Mesodermal cell (in vitro differentiated cells): ENCODE measurements around the gene ATE1.
"Not testable (repeated sequence)": the region's sequence is repeated elsewhere in the genome, so short reads cannot be mapped to it uniquely, and the experiment has no call there.

ENCODE experiments used
- H3K27ac ChIP-seq: 2 replicates; pipeline ENCODE4 v1.7.0; 2013; ENCODE audit warnings: mild to moderate bottlenecking, low read depth, low read length, moderate library complexity; ENCODE audit not compliant: severe bottlenecking
- H3K36me3 ChIP-seq: 2 replicates; pipeline ENCODE4 v1.7.1; 2013; ENCODE audit warnings: mild to moderate bottlenecking, low read length, moderate library complexity; ENCODE audit not compliant: control insufficient read depth, insufficient read depth
- H3K4me1 ChIP-seq: one replicate; pipeline ENCODE4 v1.7.1; 2013; ENCODE audit warnings: mild to moderate bottlenecking, low read length; ENCODE audit not compliant: insufficient read depth, control insufficient read depth, poor library complexity, severe bottlenecking
- H3K4me3 ChIP-seq: 2 replicates; pipeline ENCODE4 v1.7.0; 2013; ENCODE audit warnings: low read length, control low read depth, mild to moderate bottlenecking; ENCODE audit not compliant: insufficient read depth, poor library complexity, severe bottlenecking; ENCODE audit errors: extremely low read depth
- H3K9me3 ChIP-seq: 2 replicates; pipeline ENCODE4 v1.7.1; 2013; ENCODE audit warnings: mild to moderate bottlenecking, low read length, moderate library complexity; ENCODE audit not compliant: control insufficient read depth
- WGBS, 2 experiments: methylation state at CpG; one replicate each; pipeline ENCODE4 v1.1.5; 2013; ENCODE audit warnings: missing lambda C conversion rate in 2 of 2; ENCODE audit not compliant: insufficient coverage in 2 of 2; 5-methylcytosine and 5-hydroxymethylcytosine counted together

ATE1 gene

GRCh38 chr10:121702351-121703320, 225.2 kb downstream of the ATE1 start:
- H3K9me3 ChIP-seq = no peaks in the 10 kb centered on the region
- no peaks in the 10 kb centered on the region for H3K4me1 ChIP-seq
- no peak overlapping the region for H3K4me3 ChIP-seq
- H3K36me3 ChIP-seq = no peaks in the 10 kb centered on the region
- WGBS, 2 experiments = 85 to 90% methylated on average over 3 to 5 of the region's 13 CpGs
- peak overlapping the region; percentile 1 for H3K27ac ChIP-seq

GRCh38 chr10:121700416-121700815, 227.4 kb downstream of the ATE1 start:
- Histone ChIP-seq H3K4me3 (no peak overlapping the region), H3K27ac (no peak overlapping the region), H3K36me3 (no peaks in the 10 kb centered on the region), H3K9me3 (no peaks in the 10 kb centered on the region), H3K4me1 (peaks cover 9% of the 10 kb centered on the region)
- 100% methylated on average over 1 of the region's 1 CpG; no CpG with 5 or more reads in 1 of the 2 experiments for WGBS, 2 experiments

GRCh38 chr10:121699703-121700102, 228.1 kb downstream of the ATE1 start:
- H3K4me1 ChIP-seq, H3K27ac ChIP-seq, H3K36me3 ChIP-seq, H3K4me3 ChIP-seq, H3K9me3 ChIP-seq: not testable (repeated sequence)
- no CpG with 5 or more reads among the region's 3 CpGs for WGBS, 2 experiments

- 83 to 88% methylated on average over 11 to 12 of the region's 12 CpGs for WGBS, 2 experiments
- no peak overlapping the region for H3K27ac ChIP-seq
- H3K4me3 ChIP-seq = no peak overlapping the region
- no peaks in the 10 kb centered on the region for H3K36me3 ChIP-seq
- H3K9me3 ChIP-seq = no peaks in the 10 kb centered on the region
- H3K4me1 ChIP-seq = peaks cover 9% of the 10 kb centered on the region
Measured at GRCh38 chr10:121698902-121699301, 228.9 kb downstream of the ATE1 start.

GRCh38 chr10:121698336-121698735, 229.5 kb downstream of the ATE1 start:
- Histone ChIP-seq H3K9me3 (no peaks in the 10 kb centered on the region), H3K4me3 (no peak overlapping the region), H3K4me1 (peaks cover 9% of the 10 kb centered on the region), H3K27ac (no peak overlapping the region), H3K36me3 (no peaks in the 10 kb centered on the region)
- 81 to 94% methylated on average over 6 to 7 of the region's 7 CpGs for WGBS, 2 experiments

GRCh38 chr10:121696854-121697253, 231.0 kb downstream of the ATE1 start:
- WGBS, 2 experiments = 85 to 100% methylated on average over 1 to 3 of the region's 3 CpGs
- no peak overlapping the region for H3K27ac ChIP-seq
- H3K4me1 ChIP-seq = peaks cover 9% of the 10 kb centered on the region
- H3K4me3 ChIP-seq = no peak overlapping the region
- no peaks in the 10 kb centered on the region for H3K9me3 ChIP-seq
- no peaks in the 10 kb centered on the region for H3K36me3 ChIP-seq

- Histone ChIP-seq H3K4me1 (peaks cover 9% of the 10 kb centered on the region), H3K27ac (peak overlapping the region; percentile 59), H3K9me3 (no peaks in the 10 kb centered on the region), H3K4me3 (no peak overlapping the region), H3K36me3 (no peaks in the 10 kb centered on the region)
- WGBS, 2 experiments = 100% methylated on average over 1 to 3 of the region's 7 CpGs
Measured at GRCh38 chr10:121695731-121696464, 231.9 kb downstream of the ATE1 start.

GRCh38 chr10:121694966-121695643, 232.7 kb downstream of the ATE1 start:
- WGBS, 2 experiments = 90 to 93% methylated on average over 4 of the region's 8 CpGs
- no peaks in the 10 kb centered on the region for H3K9me3 ChIP-seq
- H3K4me3 ChIP-seq = no peak overlapping the region
- peak overlapping the region; percentile 59 for H3K27ac ChIP-seq
- H3K4me1 ChIP-seq = peaks cover 9% of the 10 kb centered on the region
- no peaks in the 10 kb centered on the region for H3K36me3 ChIP-seq

GRCh38 chr10:121694327-121694965, 233.4 kb downstream of the ATE1 start:
- Histone ChIP-seq H3K27ac (peak overlapping the region; percentile 59), H3K4me3 (no peak overlapping the region)
- 100% methylated on average over 3 of the region's 9 CpGs; no CpG with 5 or more reads in 1 of the 2 experiments for WGBS, 2 experiments

GRCh38 chr10:121692626-121693025, 235.2 kb downstream of the ATE1 start:
- peaks cover 9% of the 10 kb centered on the region for H3K4me1 ChIP-seq
- H3K4me3 ChIP-seq = no peak overlapping the region
- no peaks in the 10 kb centered on the region for H3K9me3 ChIP-seq
- 95 to 98% methylated on average over 4 to 10 of the region's 10 CpGs for WGBS, 2 experiments
- no peaks in the 10 kb centered on the region for H3K36me3 ChIP-seq
- H3K27ac ChIP-seq = no peak overlapping the region

More at GRCh38 chr10:121694327-121694965, 233.4 kb downstream of the ATE1 start:
- Histone ChIP-seq H3K36me3 (no peaks in the 10 kb centered on the region), H3K4me1 (peaks cover 9% of the 10 kb centered on the region), H3K9me3 (no peaks in the 10 kb centered on the region)
